ENCODE data around the gene B3GLCT. TPM values are rescaled to one million over a fixed set of nuclear protein-coding genes. Genes with fewer than 3 reads are reported as not detected.

Gene B3GLCT
- total and polyA plus RNA-seq, 2 experiments from 2014 or later, result 2.2 to 4.4 TPM

DNA sequence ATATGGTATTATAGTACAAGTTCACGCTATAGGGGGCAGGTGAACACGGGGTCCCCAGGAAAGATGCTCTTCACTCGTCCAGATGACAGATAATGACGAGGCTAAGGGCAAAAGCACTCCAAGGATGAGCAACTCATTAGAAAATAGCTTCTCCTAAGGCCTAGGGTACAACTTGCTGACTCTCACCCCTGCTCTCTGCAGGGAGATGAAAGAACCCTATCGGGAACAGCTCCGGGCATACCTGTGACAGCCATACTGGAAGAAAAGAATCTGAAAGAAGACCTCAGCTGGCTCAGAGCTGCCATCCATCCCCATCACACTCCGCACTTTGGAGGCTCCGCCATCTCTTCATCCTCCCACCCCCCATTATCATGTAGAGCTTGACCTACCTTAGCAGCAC, 20.5 kb upstream of the B3GLCT start (continued):
- TF ChIP-seq, protein P1, sequence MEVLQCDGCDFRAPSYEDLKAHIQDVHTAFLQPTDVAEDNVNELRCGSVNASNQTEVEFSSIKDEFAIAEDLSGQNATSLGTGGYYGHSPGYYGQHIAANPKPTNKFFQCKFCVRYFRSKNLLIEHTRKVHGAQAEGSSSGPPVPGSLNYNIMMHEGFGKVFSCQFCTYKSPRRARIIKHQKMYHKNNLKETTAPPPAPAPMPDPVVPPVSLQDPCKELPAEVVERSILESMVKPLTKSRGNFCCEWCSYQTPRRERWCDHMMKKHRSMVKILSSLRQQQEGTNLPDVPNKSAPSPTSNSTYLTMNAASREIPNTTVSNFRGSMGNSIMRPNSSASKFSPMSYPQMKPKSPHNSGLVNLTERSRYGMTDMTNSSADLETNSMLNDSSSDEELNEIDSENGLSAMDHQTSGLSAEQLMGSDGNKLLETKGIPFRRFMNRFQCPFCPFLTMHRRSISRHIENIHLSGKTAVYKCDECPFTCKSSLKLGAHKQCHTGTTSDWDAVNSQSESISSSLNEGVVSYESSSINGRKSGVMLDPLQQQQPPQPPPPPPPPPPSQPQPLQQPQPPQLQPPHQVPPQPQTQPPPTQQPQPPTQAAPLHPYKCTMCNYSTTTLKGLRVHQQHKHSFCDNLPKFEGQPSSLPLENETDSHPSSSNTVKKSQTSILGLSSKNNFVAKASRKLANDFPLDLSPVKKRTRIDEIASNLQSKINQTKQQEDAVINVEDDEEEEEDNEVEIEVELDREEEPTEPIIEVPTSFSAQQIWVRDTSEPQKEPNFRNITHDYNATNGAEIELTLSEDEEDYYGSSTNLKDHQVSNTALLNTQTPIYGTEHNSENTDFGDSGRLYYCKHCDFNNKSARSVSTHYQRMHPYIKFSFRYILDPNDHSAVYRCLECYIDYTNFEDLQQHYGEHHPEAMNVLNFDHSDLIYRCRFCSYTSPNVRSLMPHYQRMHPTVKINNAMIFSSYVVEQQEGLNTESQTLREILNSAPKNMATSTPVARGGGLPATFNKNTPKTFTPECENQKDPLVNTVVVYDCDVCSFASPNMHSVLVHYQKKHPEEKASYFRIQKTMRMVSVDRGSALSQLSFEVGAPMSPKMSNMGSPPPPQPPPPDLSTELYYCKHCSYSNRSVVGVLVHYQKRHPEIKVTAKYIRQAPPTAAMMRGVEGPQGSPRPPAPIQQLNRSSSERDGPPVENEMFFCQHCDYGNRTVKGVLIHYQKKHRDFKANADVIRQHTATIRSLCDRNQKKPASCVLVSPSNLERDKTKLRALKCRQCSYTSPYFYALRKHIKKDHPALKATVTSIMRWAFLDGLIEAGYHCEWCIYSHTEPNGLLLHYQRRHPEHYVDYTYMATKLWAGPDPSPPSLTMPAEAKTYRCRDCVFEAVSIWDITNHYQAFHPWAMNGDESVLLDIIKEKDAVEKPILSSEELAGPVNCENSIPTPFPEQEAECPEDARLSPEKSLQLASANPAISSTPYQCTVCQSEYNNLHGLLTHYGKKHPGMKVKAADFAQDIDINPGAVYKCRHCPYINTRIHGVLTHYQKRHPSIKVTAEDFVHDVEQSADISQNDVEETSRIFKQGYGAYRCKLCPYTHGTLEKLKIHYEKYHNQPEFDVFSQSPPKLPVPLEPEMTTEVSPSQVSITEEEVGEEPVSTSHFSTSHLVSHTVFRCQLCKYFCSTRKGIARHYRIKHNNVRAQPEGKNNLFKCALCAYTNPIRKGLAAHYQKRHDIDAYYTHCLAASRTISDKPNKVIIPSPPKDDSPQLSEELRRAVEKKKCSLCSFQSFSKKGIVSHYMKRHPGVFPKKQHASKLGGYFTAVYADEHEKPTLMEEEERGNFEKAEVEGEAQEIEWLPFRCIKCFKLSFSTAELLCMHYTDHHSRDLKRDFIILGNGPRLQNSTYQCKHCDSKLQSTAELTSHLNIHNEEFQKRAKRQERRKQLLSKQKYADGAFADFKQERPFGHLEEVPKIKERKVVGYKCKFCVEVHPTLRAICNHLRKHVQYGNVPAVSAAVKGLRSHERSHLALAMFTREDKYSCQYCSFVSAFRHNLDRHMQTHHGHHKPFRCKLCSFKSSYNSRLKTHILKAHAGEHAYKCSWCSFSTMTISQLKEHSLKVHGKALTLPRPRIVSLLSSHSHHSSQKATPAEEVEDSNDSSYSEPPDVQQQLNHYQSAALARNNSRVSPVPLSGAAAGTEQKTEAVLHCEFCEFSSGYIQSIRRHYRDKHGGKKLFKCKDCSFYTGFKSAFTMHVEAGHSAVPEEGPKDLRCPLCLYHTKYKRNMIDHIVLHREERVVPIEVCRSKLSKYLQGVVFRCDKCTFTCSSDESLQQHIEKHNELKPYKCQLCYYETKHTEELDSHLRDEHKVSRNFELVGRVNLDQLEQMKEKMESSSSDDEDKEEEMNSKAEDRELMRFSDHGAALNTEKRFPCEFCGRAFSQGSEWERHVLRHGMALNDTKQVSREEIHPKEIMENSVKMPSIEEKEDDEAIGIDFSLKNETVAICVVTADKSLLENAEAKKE (CRISPR knock-in tag; IDR thresholded peaks at IDR 0.05), result no peak

DNA sequence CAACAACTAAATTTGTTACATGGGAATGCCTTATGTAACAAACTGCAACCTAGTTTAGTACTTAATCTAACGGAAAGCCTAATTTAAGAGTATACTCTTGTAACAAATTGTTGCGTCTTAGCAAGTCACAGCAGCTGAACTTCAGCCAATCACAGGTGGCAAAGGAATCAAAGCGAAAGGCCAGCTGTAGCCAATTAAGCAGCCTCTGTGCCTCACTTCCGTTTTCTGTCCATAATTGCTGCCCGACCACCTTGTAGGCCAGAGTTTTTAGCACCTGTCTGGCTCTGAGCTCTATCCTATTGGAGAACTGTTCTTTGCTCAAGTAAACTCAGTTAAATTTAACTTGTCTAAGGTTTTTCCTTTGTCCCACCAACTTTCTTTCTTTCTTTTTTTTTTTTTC, 20.0 kb upstream of the B3GLCT start:
- H3F3A ChIP-seq (replicated peaks; ENCODE audit: low read depth), result no peaks in the 10 kb centered on the region
- H3K9me2 ChIP-seq (ENCODE audit: insufficient read depth), result no peaks in the 10 kb centered on the region; the same call in 1 of the 2 replicates
- Mint-ChIP-seq H3K9me3 (peaks cover 13% of the 10 kb centered on the region; the same call in 2 of the 3 replicates), H3K27ac (no peak overlapping the region), H3K4me1 (peaks cover 6% of the 10 kb centered on the region), H3K36me3 (ENCODE audit: low read depth) (peaks cover 3% of the 10 kb centered on the region; the same call in 1 of the 3 replicates), H3K4me3 (no peak overlapping the region), H3K27me3 (ENCODE audit: insufficient read depth, low read depth, poor library complexity) (peaks cover 8% of the 10 kb centered on the region)
- no peaks in the 10 kb centered on the region for H3K27me3 ChIP-seq (ENCODE audit: insufficient read depth)
- H2AFZ ChIP-seq, result no peak overlapping the region
- no peak for DNase-seq (ENCODE audit: low spot score)
- H3K79me2 ChIP-seq (replicated peaks; ENCODE audit: insufficient read depth), result no peaks in the 10 kb centered on the region
- no peaks in the 10 kb centered on the region for H3K4me1 ChIP-seq (ENCODE audit: insufficient read depth)
- no peak overlapping the region for H3K27ac ChIP-seq (ENCODE audit: low read depth)
- no peak for ATAC-seq
- no peaks in the 10 kb centered on the region for H4K20me1 ChIP-seq (replicated peaks; ENCODE audit: insufficient read depth)
- H3K36me3 ChIP-seq (ENCODE audit: insufficient read depth), result no peaks in the 10 kb centered on the region; the same call in 1 of the 2 replicates
- H3K4me3 ChIP-seq, result no peak overlapping the region
- H3K4me2 ChIP-seq, result no peak overlapping the region
- no peak for TF ChIP-seq EZH2phosphoT487 (IDR thresholded peaks at IDR 0.05; ENCODE audit: unreplicated experiment)
- TF ChIP-seq EZH2 (IDR thresholded peaks at IDR 0.05; ENCODE audit: low read depth, unreplicated experiment), result no peak
- TF ChIP-seq, protein P2, sequence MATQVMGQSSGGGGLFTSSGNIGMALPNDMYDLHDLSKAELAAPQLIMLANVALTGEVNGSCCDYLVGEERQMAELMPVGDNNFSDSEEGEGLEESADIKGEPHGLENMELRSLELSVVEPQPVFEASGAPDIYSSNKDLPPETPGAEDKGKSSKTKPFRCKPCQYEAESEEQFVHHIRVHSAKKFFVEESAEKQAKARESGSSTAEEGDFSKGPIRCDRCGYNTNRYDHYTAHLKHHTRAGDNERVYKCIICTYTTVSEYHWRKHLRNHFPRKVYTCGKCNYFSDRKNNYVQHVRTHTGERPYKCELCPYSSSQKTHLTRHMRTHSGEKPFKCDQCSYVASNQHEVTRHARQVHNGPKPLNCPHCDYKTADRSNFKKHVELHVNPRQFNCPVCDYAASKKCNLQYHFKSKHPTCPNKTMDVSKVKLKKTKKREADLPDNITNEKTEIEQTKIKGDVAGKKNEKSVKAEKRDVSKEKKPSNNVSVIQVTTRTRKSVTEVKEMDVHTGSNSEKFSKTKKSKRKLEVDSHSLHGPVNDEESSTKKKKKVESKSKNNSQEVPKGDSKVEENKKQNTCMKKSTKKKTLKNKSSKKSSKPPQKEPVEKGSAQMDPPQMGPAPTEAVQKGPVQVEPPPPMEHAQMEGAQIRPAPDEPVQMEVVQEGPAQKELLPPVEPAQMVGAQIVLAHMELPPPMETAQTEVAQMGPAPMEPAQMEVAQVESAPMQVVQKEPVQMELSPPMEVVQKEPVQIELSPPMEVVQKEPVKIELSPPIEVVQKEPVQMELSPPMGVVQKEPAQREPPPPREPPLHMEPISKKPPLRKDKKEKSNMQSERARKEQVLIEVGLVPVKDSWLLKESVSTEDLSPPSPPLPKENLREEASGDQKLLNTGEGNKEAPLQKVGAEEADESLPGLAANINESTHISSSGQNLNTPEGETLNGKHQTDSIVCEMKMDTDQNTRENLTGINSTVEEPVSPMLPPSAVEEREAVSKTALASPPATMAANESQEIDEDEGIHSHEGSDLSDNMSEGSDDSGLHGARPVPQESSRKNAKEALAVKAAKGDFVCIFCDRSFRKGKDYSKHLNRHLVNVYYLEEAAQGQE (IDR thresholded peaks at IDR 0.05; ENCODE audit: unreplicated experiment), result no peak
- TF ChIP-seq NANOG (IDR thresholded peaks at IDR 0.05; ENCODE audit: borderline replicate concordance), result no peak
- TF ChIP-seq, protein P3, sequence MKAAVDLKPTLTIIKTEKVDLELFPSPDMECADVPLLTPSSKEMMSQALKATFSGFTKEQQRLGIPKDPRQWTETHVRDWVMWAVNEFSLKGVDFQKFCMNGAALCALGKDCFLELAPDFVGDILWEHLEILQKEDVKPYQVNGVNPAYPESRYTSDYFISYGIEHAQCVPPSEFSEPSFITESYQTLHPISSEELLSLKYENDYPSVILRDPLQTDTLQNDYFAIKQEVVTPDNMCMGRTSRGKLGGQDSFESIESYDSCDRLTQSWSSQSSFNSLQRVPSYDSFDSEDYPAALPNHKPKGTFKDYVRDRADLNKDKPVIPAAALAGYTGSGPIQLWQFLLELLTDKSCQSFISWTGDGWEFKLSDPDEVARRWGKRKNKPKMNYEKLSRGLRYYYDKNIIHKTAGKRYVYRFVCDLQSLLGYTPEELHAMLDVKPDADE (IDR thresholded peaks at IDR 0.05), result no peak
- no peak for TF ChIP-seq ZNF114 (CRISPR knock-in tag; IDR thresholded peaks at IDR 0.05)
- no peak for TF ChIP-seq ZNF331 (CRISPR knock-in tag; IDR thresholded peaks at IDR 0.05; ENCODE audit: low read depth)
- TF ChIP-seq, protein P4, sequence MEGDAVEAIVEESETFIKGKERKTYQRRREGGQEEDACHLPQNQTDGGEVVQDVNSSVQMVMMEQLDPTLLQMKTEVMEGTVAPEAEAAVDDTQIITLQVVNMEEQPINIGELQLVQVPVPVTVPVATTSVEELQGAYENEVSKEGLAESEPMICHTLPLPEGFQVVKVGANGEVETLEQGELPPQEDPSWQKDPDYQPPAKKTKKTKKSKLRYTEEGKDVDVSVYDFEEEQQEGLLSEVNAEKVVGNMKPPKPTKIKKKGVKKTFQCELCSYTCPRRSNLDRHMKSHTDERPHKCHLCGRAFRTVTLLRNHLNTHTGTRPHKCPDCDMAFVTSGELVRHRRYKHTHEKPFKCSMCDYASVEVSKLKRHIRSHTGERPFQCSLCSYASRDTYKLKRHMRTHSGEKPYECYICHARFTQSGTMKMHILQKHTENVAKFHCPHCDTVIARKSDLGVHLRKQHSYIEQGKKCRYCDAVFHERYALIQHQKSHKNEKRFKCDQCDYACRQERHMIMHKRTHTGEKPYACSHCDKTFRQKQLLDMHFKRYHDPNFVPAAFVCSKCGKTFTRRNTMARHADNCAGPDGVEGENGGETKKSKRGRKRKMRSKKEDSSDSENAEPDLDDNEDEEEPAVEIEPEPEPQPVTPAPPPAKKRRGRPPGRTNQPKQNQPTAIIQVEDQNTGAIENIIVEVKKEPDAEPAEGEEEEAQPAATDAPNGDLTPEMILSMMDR (conservative IDR thresholded peaks at IDR 0.05; ENCODE audit: low read depth in 2 of 2), result no peak
- no peak for TF ChIP-seq POLR2AphosphoS5 (IDR thresholded peaks at IDR 0.05; ENCODE audit: low read depth)
- no peak for TF ChIP-seq JUNB (IDR thresholded peaks at IDR 0.05; ENCODE audit: unreplicated experiment)
- no peak for TF ChIP-seq STAT1 (IDR thresholded peaks at IDR 0.05; ENCODE audit: unreplicated experiment)
- no peak for TF ChIP-seq CREB1 (CRISPR knock-in tag; IDR thresholded peaks at IDR 0.05; ENCODE audit: low read depth)
